ENCODE measurements around the gene AURKAIP1.

- no peak for TF ChIP-seq RFX5 (IDR thresholded peaks at IDR 0.05)
- no peak for TF ChIP-seq CTCF (IDR thresholded peaks at IDR 0.05)
- TF ChIP-seq EP300 (IDR thresholded peaks at IDR 0.05): no peak
- no peak for TF ChIP-seq HES2 (IDR thresholded peaks at IDR 0.05)
- no peak for TF ChIP-seq FOXS1 (CRISPR knock-in tag; IDR thresholded peaks at IDR 0.05)
- TF ChIP-seq POLR2A (IDR thresholded peaks at IDR 0.05; ENCODE audit: low read length): no peak
- no peak for TF ChIP-seq CEBPB (IDR thresholded peaks at IDR 0.05)
- TF ChIP-seq MAX (IDR thresholded peaks at IDR 0.05): no peak
- TF ChIP-seq REST (IDR thresholded peaks at IDR 0.05): no peak
- no peak for TF ChIP-seq FOSL2 (IDR thresholded peaks at IDR 0.05)
- TF ChIP-seq FOSL2 (CRISPR knock-in tag; IDR thresholded peaks at IDR 0.05): no peak
- no peak for TF ChIP-seq CHD2 (IDR thresholded peaks at IDR 0.05; ENCODE audit: low read length, partially characterized antibody)
- TF ChIP-seq MAFK (IDR thresholded peaks at IDR 0.05; ENCODE audit: partially characterized antibody): peak; percentile 72
These were observed 17.1 kb downstream of the AURKAIP1 start for GRCh38 chr1:1357871-1358432.
